SH-SY5Y (cell line): ENCODE data around the gene DELE1.

Experiments used
- GATA2 ChIP-seq: IDR thresholded peaks from 2 replicates; pipeline ENCODE4 v1.6.1; 2011; ENCODE audit warnings: mild to moderate bottlenecking, low read depth, low read length
- GATA3 ChIP-seq: IDR thresholded peaks from 2 replicates; pipeline ENCODE4 v1.6.1; 2011; ENCODE audit warnings: low read depth, mild to moderate bottlenecking, low read length, moderate library complexity

GRCh38 chr5:141879426-141879759, 44.3 kb upstream of the DELE1 start:
- TF ChIP-seq GATA2 (no peak), GATA3 (no peak)
